Nephron progenitor cell (in vitro differentiated cells): ENCODE data around the gene PHKB.

Experiments
- DNase-seq: peaks from one replicate; pipeline ENCODE4 v3.0.0; 2021
- H3K27ac Mint-ChIP-seq: 2 replicates; pipeline ENCODE4 v1.8.0; 2021; ENCODE audit warnings: mild to moderate bottlenecking, moderate library complexity, mixed read lengths
- H3K27me3 Mint-ChIP-seq: 2 replicates; pipeline ENCODE4 v1.8.0; 2021; ENCODE audit warnings: mild to moderate bottlenecking, low read depth, mixed read lengths; ENCODE audit not compliant: poor library complexity
- H3K36me3 Mint-ChIP-seq: 2 replicates; pipeline ENCODE4 v1.8.0; 2021; ENCODE audit warnings: low read depth, mixed read lengths
- H3K4me1 Mint-ChIP-seq: 2 replicates; pipeline ENCODE4 v1.8.0; 2021; ENCODE audit warnings: mixed read lengths
- H3K4me3 Mint-ChIP-seq: 2 replicates; pipeline ENCODE4 v1.8.0; 2021; ENCODE audit warnings: mild to moderate bottlenecking, moderate library complexity, mixed read lengths
- H3K9me3 Mint-ChIP-seq: 2 replicates; pipeline ENCODE4 v1.8.0; 2021; ENCODE audit warnings: mild to moderate bottlenecking, moderate library complexity, mixed read lengths
- TF ChIP-seq, protein P1 (sequence below): fragments of 200-600 bp; sonication (generic); IDR thresholded peaks from 2 replicates; pipeline ENCODE4 v1.5.0; 2021; ENCODE audit warnings: antibody characterized with exemption

The PHKB gene

DNA sequence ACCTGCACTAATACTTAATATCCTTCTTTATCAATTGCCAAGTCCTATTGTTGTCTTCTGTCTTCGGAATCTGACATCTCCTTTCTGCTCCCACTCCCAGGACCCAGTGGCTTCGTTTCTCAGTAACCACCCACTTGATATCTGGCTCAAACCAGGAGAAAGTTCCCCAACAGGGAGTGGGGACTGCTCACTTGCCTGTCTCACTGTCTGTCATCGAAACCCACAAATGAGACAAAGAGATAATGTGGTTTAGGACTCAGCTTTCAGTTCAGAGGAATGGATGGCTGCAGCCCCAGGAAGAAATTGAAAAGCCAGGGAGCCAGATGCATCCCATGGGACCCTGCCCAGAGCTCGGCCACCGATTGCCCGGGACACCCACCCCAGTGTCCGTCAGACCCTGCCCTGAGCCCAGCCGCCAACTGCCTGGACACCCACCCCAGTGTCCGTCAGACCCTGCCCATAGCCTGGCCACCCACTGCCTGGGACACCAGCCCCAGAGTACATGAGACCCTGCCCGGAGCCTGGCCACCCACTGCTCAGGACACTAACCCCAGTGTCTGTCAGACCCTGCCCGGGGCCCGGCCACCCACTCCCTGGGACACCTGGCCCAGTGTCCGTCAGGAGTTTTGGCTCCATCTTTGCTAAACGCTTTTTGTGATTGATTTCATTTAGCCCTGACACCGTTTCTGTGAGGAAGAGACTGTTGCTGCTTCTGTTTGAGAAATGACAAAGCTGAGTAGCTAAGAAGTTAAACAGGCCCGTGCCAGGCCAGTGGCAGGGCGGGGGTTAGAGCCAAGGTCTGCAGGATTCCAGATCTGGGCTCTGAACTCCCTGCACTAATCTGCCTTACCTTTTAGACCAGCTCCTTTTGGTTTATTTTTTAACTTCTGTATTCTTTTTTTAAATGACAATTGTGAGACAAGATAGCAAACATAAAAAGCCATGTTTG, 251.4 kb downstream of the PHKB start:
- Mint-ChIP-seq H3K4me3 (no peak overlapping the region), H3K4me1 (no peaks in the 10 kb centered on the region), H3K9me3 (no peaks in the 10 kb centered on the region), H3K27me3 (peaks cover 3% of the 10 kb centered on the region), H3K36me3 (no peaks in the 10 kb centered on the region), H3K27ac (no peak overlapping the region)
- no peak for DNase-seq
- TF ChIP-seq, protein P1, sequence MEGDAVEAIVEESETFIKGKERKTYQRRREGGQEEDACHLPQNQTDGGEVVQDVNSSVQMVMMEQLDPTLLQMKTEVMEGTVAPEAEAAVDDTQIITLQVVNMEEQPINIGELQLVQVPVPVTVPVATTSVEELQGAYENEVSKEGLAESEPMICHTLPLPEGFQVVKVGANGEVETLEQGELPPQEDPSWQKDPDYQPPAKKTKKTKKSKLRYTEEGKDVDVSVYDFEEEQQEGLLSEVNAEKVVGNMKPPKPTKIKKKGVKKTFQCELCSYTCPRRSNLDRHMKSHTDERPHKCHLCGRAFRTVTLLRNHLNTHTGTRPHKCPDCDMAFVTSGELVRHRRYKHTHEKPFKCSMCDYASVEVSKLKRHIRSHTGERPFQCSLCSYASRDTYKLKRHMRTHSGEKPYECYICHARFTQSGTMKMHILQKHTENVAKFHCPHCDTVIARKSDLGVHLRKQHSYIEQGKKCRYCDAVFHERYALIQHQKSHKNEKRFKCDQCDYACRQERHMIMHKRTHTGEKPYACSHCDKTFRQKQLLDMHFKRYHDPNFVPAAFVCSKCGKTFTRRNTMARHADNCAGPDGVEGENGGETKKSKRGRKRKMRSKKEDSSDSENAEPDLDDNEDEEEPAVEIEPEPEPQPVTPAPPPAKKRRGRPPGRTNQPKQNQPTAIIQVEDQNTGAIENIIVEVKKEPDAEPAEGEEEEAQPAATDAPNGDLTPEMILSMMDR: no peak

DNA sequence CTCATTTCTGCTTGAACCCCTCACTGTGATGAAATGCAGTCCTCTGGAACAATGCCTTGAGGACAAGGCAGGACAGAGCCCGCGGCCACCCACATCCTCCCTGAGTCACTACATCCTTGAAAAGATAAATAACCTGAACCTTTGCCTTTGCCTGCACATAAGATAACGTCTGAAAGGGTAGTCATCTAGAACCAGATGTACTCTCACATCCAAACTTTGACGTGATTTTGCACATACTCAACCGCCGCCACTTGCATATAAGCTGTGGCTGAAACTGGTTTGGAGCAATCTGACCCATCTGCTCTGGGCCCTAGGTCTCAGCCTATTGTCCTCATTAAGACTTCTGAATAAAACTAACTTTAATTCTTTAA, 252.1 kb downstream of the PHKB start:
- Mint-ChIP-seq H3K36me3 (no peaks in the 10 kb centered on the region), H3K27ac (no peak overlapping the region), H3K9me3 (no peaks in the 10 kb centered on the region), H3K4me3 (no peak overlapping the region), H3K27me3 (peaks cover 5% of the 10 kb centered on the region), H3K4me1 (no peaks in the 10 kb centered on the region)
- TF ChIP-seq, protein P1: no peak
- no peak for DNase-seq

DNA sequence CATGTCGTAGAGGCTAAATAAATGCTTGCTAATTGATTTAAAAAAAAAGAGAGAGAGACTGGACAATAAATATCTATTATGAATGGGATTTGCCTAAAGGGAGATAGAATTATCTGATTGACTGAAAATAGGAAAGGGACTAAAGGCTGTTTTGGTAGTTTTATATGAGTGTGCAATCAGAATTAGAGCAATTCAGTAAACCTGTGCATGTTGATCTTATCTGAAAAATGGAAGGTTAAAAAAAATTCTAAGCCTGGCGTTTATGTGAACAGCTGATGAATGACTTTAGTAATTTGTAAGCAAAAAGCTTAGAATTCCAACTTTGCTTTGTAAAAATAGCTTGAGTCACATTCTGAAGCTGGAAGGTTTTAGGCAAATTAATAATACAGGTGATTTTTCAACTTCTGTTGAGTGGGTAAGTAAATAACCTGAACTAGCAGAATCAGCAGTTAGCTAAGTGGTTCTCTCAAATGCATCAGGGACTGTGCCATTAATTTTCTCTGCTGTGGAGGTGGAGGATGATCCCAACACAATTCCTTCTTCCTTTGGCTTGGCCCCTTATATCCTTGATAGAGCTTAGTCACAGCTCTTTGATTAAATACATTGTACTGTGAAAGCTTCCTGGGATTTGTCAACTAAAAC, 254.4 kb downstream of the PHKB start:
- Mint-ChIP-seq H3K4me3 (no peak overlapping the region), H3K4me1 (no peaks in the 10 kb centered on the region), H3K9me3 (no peaks in the 10 kb centered on the region), H3K27me3 (peaks cover 5% of the 10 kb centered on the region), H3K27ac (no peak overlapping the region), H3K36me3 (no peaks in the 10 kb centered on the region)
- DNase-seq: no peak
- TF ChIP-seq, protein P1: no peak

DNA sequence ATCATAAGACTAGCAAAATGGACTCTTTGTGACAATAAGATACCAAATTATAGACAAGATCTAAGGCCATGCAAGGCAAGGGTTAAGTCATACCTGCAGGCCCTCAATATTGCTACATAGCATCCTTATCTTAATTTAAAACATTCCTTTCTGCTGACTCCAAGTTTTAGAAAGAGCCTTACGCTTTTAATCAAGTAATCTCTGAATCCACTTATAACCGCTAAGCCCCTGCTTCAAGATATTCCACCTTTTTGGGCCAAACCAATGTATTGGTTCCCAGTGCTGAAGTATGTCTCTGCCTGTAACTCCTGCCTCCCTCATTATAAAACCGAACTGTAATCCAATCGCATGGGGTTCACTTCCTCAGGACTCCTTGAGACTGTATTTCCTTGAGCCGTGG, 255.4 kb downstream of the PHKB start:
- H3K4me1 Mint-ChIP-seq: no peaks in the 10 kb centered on the region

DNA sequence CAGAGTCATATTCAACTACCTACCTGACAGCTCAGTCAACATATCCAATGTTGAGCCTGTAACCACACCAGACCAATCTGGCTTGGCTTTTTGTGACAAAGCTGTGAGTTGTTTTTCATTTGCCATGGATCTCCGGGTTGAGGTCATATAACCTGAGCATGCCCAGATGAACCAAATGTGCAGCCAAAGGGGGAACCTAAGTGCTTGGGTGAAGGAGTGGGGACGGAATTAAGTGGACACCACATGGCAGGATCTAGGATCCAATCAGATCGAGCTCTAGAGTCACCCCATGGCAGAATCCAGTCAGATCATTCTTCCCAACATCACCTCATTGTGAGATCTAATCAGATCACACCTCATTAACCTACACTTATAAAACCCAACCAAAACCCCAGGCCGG, 258.6 kb downstream of the PHKB start:
- TF ChIP-seq, protein P1: no peak
- Mint-ChIP-seq H3K27me3 (peaks cover 2% of the 10 kb centered on the region), H3K27ac (no peak overlapping the region), H3K4me1 (no peaks in the 10 kb centered on the region), H3K4me3 (no peak overlapping the region), H3K9me3 (no peaks in the 10 kb centered on the region), H3K36me3 (no peaks in the 10 kb centered on the region)
- no peak for DNase-seq

More for the DNA sequence above, 255.4 kb downstream of the PHKB start:
- no peak for DNase-seq
- H3K36me3 Mint-ChIP-seq: no peaks in the 10 kb centered on the region
- H3K4me3 Mint-ChIP-seq: no peak overlapping the region
- no peak overlapping the region for H3K27ac Mint-ChIP-seq
- peaks cover 5% of the 10 kb centered on the region for H3K27me3 Mint-ChIP-seq
- TF ChIP-seq, protein P1: no peak
- no peaks in the 10 kb centered on the region for H3K9me3 Mint-ChIP-seq
